Fibroblast of gingiva (primary cell): Measurements from ENCODE around the gene CFAP57.

Source experiments
- DNase-seq: peaks from one replicate; pipeline ENCODE4 v3.0.0-alpha.2; 2011; ENCODE audit warnings: low read depth

CFAP57 gene

GRCh38 chr1:43277116-43277876 lies 105.2 kb downstream of the CFAP57 start:
- no peak for DNase-seq

- DNase-seq: no peak
Observed at GRCh38 chr1:43279161-43279560, 107.0 kb downstream of the CFAP57 start.

- DNase-seq: no peak
Observed at GRCh38 chr1:43279666-43280065, 107.5 kb downstream of the CFAP57 start.

GRCh38 chr1:43280692-43281091 lies 108.6 kb downstream of the CFAP57 start:
- DNase-seq: no peak

GRCh38 chr1:43282220-43283195 lies 110.4 kb downstream of the CFAP57 start:
- DNase-seq: no peak

- no peak for DNase-seq
Observed at GRCh38 chr1:43284065-43284464, 111.9 kb downstream of the CFAP57 start.

GRCh38 chr1:43284546-43285110 lies 112.5 kb downstream of the CFAP57 start:
- no peak for DNase-seq

- DNase-seq: no peak
Observed at GRCh38 chr1:43285269-43285990, 113.3 kb downstream of the CFAP57 start, which contains the start of gene C1orf210. C1orf210 (minus strand) TSS chr1:43285581; CDS start chr1:43283270, 2,311 bp downstream.

GRCh38 chr1:43286115-43286514 lies 114.0 kb downstream of the CFAP57 start:
- DNase-seq: no peak

- no peak for DNase-seq
Observed at GRCh38 chr1:43286533-43286932, 114.4 kb downstream of the CFAP57 start.

- DNase-seq: no peak
Observed at GRCh38 chr1:43288058-43288784, 116.1 kb downstream of the CFAP57 start.

- DNase-seq: no peak
Observed at GRCh38 chr1:43288785-43289706, 116.9 kb downstream of the CFAP57 start.

- DNase-seq: no peak
Observed at GRCh38 chr1:43292216-43292615, 120.1 kb downstream of the CFAP57 start.

GRCh38 chr1:43292679-43293078 lies 120.5 kb downstream of the CFAP57 start:
- DNase-seq: no peak

GRCh38 chr1:43293176-43293575 lies 121.0 kb downstream of the CFAP57 start:
- DNase-seq: peak; percentile 6

GRCh38 chr1:43293896-43294760 lies 122.0 kb downstream of the CFAP57 start:
- peak; percentile 75 for DNase-seq

GRCh38 chr1:43294761-43295160 lies 122.6 kb downstream of the CFAP57 start:
- DNase-seq: no peak

GRCh38 chr1:43296207-43296606 lies 124.1 kb downstream of the CFAP57 start:
- DNase-seq: peak; percentile 52

GRCh38 chr1:43298055-43298454 lies 125.9 kb downstream of the CFAP57 start:
- no peak for DNase-seq
